Testis (tissue), 2 donors: ENCODE results near the gene ZNF414.

Experiments used
- POLR2A ChIP-seq: fragments of 450-650 bp; IDR thresholded peaks from one replicate; pipeline ENCODE4 v1.6.1; 2017; ENCODE audit warnings: antibody characterized with exemption, mild to moderate bottlenecking, moderate library complexity
- TF ChIP-seq, protein P1 (sequence below), 3 experiments: fragments of 450-650 bp in 2 of 3; fragments of 200-600 bp in 1 of 3; sonication (generic) in 1 of 3; IDR thresholded peaks; one replicate each; pipeline ENCODE4 v1.5.1; 2016 to 2019; ENCODE audit warnings: antibody characterized with exemption in 3 of 3, mild to moderate bottlenecking in 2 of 3, moderate library complexity in 1 of 3

DNA sequence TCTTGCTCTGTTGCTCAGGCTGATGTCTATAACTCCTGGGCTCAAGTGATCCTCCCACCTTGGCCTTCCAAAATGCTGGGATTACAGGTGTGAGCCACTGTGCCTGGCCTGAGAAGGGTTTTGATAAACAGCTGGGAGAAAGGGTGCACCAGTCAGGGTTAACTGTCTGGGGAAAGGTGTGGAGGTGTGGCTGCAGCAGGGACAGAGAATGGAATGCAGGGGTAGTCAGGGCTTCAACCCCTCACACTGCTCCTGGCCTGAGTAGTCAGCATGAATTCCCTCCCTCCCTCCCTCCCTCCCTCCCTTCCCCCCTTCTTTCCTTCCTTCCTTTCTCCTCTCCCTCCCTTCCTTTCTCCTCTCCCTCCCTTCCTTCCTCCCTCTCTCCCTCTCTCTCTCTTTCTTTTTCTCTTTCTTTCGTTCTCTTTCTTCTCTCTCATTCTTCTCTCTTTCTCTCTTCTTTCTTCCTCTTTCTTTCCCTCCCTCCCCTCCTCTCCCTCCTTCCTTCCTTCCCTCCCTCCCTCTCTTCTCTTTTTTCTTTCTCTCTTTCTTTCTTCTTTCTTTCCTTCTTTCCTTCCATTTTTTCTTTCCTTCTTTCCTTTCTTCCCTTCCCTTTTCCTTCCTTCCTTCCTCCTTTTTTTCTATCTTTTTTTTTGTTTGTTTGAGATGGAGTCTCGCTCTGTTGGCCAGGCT is 47.3 kb upstream of the ZNF414 start:
- TF ChIP-seq, protein P1, sequence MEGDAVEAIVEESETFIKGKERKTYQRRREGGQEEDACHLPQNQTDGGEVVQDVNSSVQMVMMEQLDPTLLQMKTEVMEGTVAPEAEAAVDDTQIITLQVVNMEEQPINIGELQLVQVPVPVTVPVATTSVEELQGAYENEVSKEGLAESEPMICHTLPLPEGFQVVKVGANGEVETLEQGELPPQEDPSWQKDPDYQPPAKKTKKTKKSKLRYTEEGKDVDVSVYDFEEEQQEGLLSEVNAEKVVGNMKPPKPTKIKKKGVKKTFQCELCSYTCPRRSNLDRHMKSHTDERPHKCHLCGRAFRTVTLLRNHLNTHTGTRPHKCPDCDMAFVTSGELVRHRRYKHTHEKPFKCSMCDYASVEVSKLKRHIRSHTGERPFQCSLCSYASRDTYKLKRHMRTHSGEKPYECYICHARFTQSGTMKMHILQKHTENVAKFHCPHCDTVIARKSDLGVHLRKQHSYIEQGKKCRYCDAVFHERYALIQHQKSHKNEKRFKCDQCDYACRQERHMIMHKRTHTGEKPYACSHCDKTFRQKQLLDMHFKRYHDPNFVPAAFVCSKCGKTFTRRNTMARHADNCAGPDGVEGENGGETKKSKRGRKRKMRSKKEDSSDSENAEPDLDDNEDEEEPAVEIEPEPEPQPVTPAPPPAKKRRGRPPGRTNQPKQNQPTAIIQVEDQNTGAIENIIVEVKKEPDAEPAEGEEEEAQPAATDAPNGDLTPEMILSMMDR (IDR thresholded peaks at IDR 0.05): no peak
- TF ChIP-seq POLR2A: no peak
